GM18909 (cell line): ENCODE data around the gene AOAH.

Experiments used
- ATAC-seq: cut with Tn5 transposase; IDR thresholded peaks from one replicate; pipeline ENCODE4 v1.9.1; 2021; ENCODE audit warnings: mild to moderate bottlenecking; ENCODE audit not compliant: unreplicated experiment, poor library complexity

Gene AOAH

GRCh38 chr7:36570528-36571189, 153.6 kb downstream of the AOAH start:
- ATAC-seq = no peak

- no peak for ATAC-seq
Observed at GRCh38 chr7:36568452-36568849, 155.8 kb downstream of the AOAH start.

GRCh38 chr7:36567699-36568451, 156.4 kb downstream of the AOAH start:
- ATAC-seq = no peak

GRCh38 chr7:36565792-36566356, 158.4 kb downstream of the AOAH start:
- no peak for ATAC-seq

GRCh38 chr7:36564489-36564888, 159.8 kb downstream of the AOAH start:
- ATAC-seq = no peak

- no peak for ATAC-seq
Observed at GRCh38 chr7:36563706-36564327, 160.5 kb downstream of the AOAH start.

- ATAC-seq = no peak
Observed at GRCh38 chr7:36562121-36562520, 162.2 kb downstream of the AOAH start.

- no peak for ATAC-seq
Observed at GRCh38 chr7:36549029-36549428, 175.3 kb downstream of the AOAH start.

- ATAC-seq = no peak
Observed at GRCh38 chr7:36547416-36547815, 176.9 kb downstream of the AOAH start.

GRCh38 chr7:36546331-36546730, 178.0 kb downstream of the AOAH start:
- no peak for ATAC-seq

- no peak for ATAC-seq
Observed at GRCh38 chr7:36545291-36545690, 179.0 kb downstream of the AOAH start.

- no peak for ATAC-seq
Observed at GRCh38 chr7:36538126-36538525, 186.2 kb downstream of the AOAH start.

- ATAC-seq = no peak
Observed at GRCh38 chr7:36535866-36536664, 188.2 kb downstream of the AOAH start.

- no peak for ATAC-seq
Observed at GRCh38 chr7:36533717-36534116, 190.6 kb downstream of the AOAH start.

GRCh38 chr7:36532981-36533499, 191.3 kb downstream of the AOAH start:
- ATAC-seq = no peak

GRCh38 chr7:36531951-36532350, 192.3 kb downstream of the AOAH start:
- no peak for ATAC-seq

GRCh38 chr7:36530456-36530855, 193.8 kb downstream of the AOAH start:
- no peak for ATAC-seq

- ATAC-seq = no peak
Observed at GRCh38 chr7:36527549-36527913, 196.8 kb downstream of the AOAH start.

GRCh38 chr7:36526863-36527548, 197.3 kb downstream of the AOAH start:
- peak; percentile 79 for ATAC-seq
